ENCODE measurements around the gene SAP30L.

DNA sequence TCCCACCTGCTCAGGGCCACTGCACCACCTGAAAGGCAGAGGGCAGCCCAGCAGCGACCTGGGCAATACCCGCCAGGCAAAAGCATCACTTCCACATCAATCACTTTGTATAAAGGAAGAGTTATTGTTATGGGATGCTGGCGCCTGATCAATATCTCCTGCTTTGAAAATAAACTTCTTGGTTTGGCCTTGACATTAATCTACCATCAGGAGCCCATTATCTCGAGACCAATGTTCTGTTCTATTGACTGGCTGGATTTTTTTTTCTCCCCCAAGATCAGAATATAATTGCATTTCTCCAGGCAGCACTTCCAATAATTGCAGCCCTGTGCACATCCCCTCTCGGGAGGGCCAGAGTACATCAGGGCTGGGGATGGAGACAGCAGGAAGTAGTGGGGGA is 44.4 kb upstream of the SAP30L start:
- TF ChIP-seq ZFP36 (IDR thresholded peaks at IDR 0.05; ENCODE audit: borderline replicate concordance, low read depth, low read length, partially characterized antibody) (no peak), POLR2A (IDR thresholded peaks at IDR 0.05; ENCODE audit: insufficient read depth in 1 of 2, low read depth in 2 of 2, low read length in 2 of 2) (no peak), MXD4 (CRISPR knock-in tag; IDR thresholded peaks at IDR 0.05) (no peak), TBP (CRISPR knock-in tag; IDR thresholded peaks at IDR 0.05) (no peak), NRL (CRISPR knock-in tag; IDR thresholded peaks at IDR 0.05; ENCODE audit: borderline replicate concordance) (no peak), PCBP2 (optimal IDR thresholded peaks at IDR 0.05; ENCODE audit: low read depth, low read length, poor library complexity, severe bottlenecking) (no peak), ZNF350 (CRISPR knock-in tag; IDR thresholded peaks at IDR 0.05; ENCODE audit: borderline replicate concordance, low read depth) (no peak), HOXA3 (CRISPR knock-in tag; IDR thresholded peaks at IDR 0.05) (no peak)
- TF ChIP-seq, protein P1, sequence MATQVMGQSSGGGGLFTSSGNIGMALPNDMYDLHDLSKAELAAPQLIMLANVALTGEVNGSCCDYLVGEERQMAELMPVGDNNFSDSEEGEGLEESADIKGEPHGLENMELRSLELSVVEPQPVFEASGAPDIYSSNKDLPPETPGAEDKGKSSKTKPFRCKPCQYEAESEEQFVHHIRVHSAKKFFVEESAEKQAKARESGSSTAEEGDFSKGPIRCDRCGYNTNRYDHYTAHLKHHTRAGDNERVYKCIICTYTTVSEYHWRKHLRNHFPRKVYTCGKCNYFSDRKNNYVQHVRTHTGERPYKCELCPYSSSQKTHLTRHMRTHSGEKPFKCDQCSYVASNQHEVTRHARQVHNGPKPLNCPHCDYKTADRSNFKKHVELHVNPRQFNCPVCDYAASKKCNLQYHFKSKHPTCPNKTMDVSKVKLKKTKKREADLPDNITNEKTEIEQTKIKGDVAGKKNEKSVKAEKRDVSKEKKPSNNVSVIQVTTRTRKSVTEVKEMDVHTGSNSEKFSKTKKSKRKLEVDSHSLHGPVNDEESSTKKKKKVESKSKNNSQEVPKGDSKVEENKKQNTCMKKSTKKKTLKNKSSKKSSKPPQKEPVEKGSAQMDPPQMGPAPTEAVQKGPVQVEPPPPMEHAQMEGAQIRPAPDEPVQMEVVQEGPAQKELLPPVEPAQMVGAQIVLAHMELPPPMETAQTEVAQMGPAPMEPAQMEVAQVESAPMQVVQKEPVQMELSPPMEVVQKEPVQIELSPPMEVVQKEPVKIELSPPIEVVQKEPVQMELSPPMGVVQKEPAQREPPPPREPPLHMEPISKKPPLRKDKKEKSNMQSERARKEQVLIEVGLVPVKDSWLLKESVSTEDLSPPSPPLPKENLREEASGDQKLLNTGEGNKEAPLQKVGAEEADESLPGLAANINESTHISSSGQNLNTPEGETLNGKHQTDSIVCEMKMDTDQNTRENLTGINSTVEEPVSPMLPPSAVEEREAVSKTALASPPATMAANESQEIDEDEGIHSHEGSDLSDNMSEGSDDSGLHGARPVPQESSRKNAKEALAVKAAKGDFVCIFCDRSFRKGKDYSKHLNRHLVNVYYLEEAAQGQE (IDR thresholded peaks at IDR 0.05; ENCODE audit: borderline replicate concordance in 1 of 2, low read depth in 1 of 2, low read length in 2 of 2) = no peak
- TF ChIP-seq, protein P2, sequence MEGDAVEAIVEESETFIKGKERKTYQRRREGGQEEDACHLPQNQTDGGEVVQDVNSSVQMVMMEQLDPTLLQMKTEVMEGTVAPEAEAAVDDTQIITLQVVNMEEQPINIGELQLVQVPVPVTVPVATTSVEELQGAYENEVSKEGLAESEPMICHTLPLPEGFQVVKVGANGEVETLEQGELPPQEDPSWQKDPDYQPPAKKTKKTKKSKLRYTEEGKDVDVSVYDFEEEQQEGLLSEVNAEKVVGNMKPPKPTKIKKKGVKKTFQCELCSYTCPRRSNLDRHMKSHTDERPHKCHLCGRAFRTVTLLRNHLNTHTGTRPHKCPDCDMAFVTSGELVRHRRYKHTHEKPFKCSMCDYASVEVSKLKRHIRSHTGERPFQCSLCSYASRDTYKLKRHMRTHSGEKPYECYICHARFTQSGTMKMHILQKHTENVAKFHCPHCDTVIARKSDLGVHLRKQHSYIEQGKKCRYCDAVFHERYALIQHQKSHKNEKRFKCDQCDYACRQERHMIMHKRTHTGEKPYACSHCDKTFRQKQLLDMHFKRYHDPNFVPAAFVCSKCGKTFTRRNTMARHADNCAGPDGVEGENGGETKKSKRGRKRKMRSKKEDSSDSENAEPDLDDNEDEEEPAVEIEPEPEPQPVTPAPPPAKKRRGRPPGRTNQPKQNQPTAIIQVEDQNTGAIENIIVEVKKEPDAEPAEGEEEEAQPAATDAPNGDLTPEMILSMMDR (CRISPR knock-in tag; IDR thresholded peaks at IDR 0.05) = no peak
- TF ChIP-seq, protein P3, sequence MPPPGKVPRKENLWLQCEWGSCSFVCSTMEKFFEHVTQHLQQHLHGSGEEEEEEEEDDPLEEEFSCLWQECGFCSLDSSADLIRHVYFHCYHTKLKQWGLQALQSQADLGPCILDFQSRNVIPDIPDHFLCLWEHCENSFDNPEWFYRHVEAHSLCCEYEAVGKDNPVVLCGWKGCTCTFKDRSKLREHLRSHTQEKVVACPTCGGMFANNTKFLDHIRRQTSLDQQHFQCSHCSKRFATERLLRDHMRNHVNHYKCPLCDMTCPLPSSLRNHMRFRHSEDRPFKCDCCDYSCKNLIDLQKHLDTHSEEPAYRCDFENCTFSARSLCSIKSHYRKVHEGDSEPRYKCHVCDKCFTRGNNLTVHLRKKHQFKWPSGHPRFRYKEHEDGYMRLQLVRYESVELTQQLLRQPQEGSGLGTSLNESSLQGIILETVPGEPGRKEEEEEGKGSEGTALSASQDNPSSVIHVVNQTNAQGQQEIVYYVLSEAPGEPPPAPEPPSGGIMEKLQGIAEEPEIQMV (CRISPR knock-in tag; IDR thresholded peaks at IDR 0.05; ENCODE audit: low read depth) = no peak
- TF ChIP-seq, protein P4, sequence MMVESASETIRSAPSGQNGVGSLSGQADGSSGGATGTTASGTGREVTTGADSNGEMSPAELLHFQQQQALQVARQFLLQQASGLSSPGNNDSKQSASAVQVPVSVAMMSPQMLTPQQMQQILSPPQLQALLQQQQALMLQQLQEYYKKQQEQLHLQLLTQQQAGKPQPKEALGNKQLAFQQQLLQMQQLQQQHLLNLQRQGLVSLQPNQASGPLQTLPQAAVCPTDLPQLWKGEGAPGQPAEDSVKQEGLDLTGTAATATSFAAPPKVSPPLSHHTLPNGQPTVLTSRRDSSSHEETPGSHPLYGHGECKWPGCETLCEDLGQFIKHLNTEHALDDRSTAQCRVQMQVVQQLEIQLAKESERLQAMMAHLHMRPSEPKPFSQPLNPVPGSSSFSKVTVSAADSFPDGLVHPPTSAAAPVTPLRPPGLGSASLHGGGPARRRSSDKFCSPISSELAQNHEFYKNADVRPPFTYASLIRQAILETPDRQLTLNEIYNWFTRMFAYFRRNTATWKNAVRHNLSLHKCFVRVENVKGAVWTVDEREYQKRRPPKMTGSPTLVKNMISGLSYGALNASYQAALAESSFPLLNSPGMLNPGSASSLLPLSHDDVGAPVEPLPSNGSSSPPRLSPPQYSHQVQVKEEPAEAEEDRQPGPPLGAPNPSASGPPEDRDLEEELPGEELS (CRISPR knock-in tag; IDR thresholded peaks at IDR 0.05) = no peak
